Neural cell (in vitro differentiated cells): ENCODE data around the gene CLTB. TPM values are rescaled to one million over a fixed set of nuclear protein-coding genes. Genes with fewer than 3 reads are reported as not detected.

Experiments used
- H2AFZ ChIP-seq: fragments of 200-600, 300-800 bp; sonication (generic), shearing (Covaris generic); 2 replicates; pipeline ENCODE4 v1.6.0; 2014; ENCODE audit warnings: low read depth, mild to moderate bottlenecking, antibody characterized with exemption, low read length, moderate library complexity
- H3F3A ChIP-seq: fragments of 200-600 bp; shearing (Covaris generic); 2 replicates; pipeline ENCODE4 v1.6.1; 2016; ENCODE audit warnings: mild to moderate bottlenecking, moderate library complexity, mixed read lengths, antibody characterized with exemption, low read length; ENCODE audit not compliant: insufficient read depth, poor library complexity, severe bottlenecking
- H3K27ac ChIP-seq: fragments of 200-600, 300-800 bp; sonication (generic), shearing (Covaris generic); 2 replicates; pipeline ENCODE4 v1.5.1; 2014; ENCODE audit warnings: mild to moderate bottlenecking, low read length, moderate library complexity
- H3K27me3 ChIP-seq: fragments of 300-800, 200-600 bp; sonication (generic), shearing (Covaris generic); 2 replicates; pipeline ENCODE4 v1.6.0; 2014; ENCODE audit warnings: mild to moderate bottlenecking, low read depth, low read length, moderate library complexity; ENCODE audit not compliant: insufficient read depth
- H3K36me3 ChIP-seq: fragments of 300-800, 200-600 bp; sonication (generic), shearing (Covaris generic); 2 replicates; pipeline ENCODE4 v1.5.1; 2014; ENCODE audit warnings: mild to moderate bottlenecking, antibody characterized with exemption, low read length, moderate library complexity; ENCODE audit not compliant: insufficient read depth
- H3K4me2 ChIP-seq: fragments of 300-800, 200-600 bp; sonication (generic), shearing (Covaris generic); 2 replicates; pipeline ENCODE4 v1.6.0; 2014; ENCODE audit warnings: mild to moderate bottlenecking, low read length
- H3K4me3 ChIP-seq: fragments of 300-800, 200-600 bp; sonication (generic), shearing (Covaris generic); 2 replicates; pipeline ENCODE4 v1.5.1; 2014; ENCODE audit warnings: mild to moderate bottlenecking, low read length, moderate library complexity
- H3K79me2 ChIP-seq: fragments of 200-600 bp; shearing (Covaris generic); replicated peaks from 2 replicates; pipeline ENCODE4 v1.6.0; 2014; ENCODE audit warnings: mild to moderate bottlenecking, low read length, moderate library complexity; ENCODE audit not compliant: insufficient read depth
- H3K9ac ChIP-seq: fragments of 300-800, 200-600 bp; sonication (generic), shearing (Covaris generic); 2 replicates; pipeline ENCODE4 v1.6.1; 2016; ENCODE audit warnings: mild to moderate bottlenecking, low read length, mixed read lengths
- H3K9me2 ChIP-seq: fragments of 200-600 bp; shearing (Covaris generic); 2 replicates; pipeline ENCODE4 v1.6.1; 2016; ENCODE audit warnings: mild to moderate bottlenecking, low read length, mixed read lengths; ENCODE audit not compliant: insufficient read depth
- H3K9me3 ChIP-seq: fragments of 200-600, 300-800 bp; sonication (generic), shearing (Covaris generic); 2 replicates; pipeline ENCODE4 v1.6.1; 2016; ENCODE audit warnings: mild to moderate bottlenecking, mixed run types, low read length, moderate library complexity, mixed read lengths
- H4K20me1 ChIP-seq: fragments of 200-600 bp; shearing (Covaris generic); 2 replicates; pipeline ENCODE4 v1.6.1; 2016; ENCODE audit warnings: mild to moderate bottlenecking, mixed run types; ENCODE audit not compliant: insufficient read depth
- CTCF ChIP-seq: fragments of 450-650 bp; IDR thresholded peaks from 2 replicates; pipeline ENCODE4 v1.5.1; 2014; ENCODE audit warnings: antibody characterized with exemption, mild to moderate bottlenecking, moderate library complexity; ENCODE audit not compliant: poor library complexity, severe bottlenecking
- EP300 ChIP-seq: fragments of 450-650 bp; conservative IDR thresholded peaks from 2 replicates; pipeline ENCODE4 v1.6.1; 2014; ENCODE audit warnings: antibody characterized with exemption, mild to moderate bottlenecking, moderate library complexity; ENCODE audit not compliant: poor library complexity, severe bottlenecking
- EZH2 ChIP-seq: fragments of 200-600, 300-800 bp; shearing (Covaris generic), sonication (generic); IDR thresholded peaks from 2 replicates; pipeline ENCODE4 v1.6.1; 2014; ENCODE audit warnings: antibody characterized with exemption, low read length, borderline replicate concordance, mild to moderate bottlenecking; ENCODE audit not compliant: insufficient read depth, poor library complexity, severe bottlenecking
- MXI1 ChIP-seq: fragments of 450-650 bp; conservative IDR thresholded peaks from 2 replicates; pipeline ENCODE4 v1.6.1; 2014; ENCODE audit warnings: antibody characterized with exemption, mild to moderate bottlenecking; ENCODE audit not compliant: poor library complexity, severe bottlenecking
- POLR2AphosphoS5 ChIP-seq: IDR thresholded peaks from 2 replicates; pipeline ENCODE4 v1.6.1; 2012
- RAD21 ChIP-seq: fragments of 450-650 bp; conservative IDR thresholded peaks from 2 replicates; pipeline ENCODE4 v1.6.1; 2014; ENCODE audit warnings: antibody characterized with exemption, mild to moderate bottlenecking, moderate library complexity
- SMC3 ChIP-seq: fragments of 450-650 bp; conservative IDR thresholded peaks from 2 replicates; pipeline ENCODE4 v1.6.1; 2014; ENCODE audit warnings: antibody characterized with exemption, mild to moderate bottlenecking, moderate library complexity; ENCODE audit not compliant: poor library complexity
- TAF1 ChIP-seq: IDR thresholded peaks from 2 replicates; pipeline ENCODE4 v1.6.1; 2012; ENCODE audit warnings: low read depth
- polyA plus RNA-seq: library from polyadenylated mRNA; depleted of rRNA; stranded (reverse); fragments of >200 nt; gene quantifications from 2 replicates; pipeline ENCODE4 v1.2.3, GENCODE V29; 2014
- TF ChIP-seq, protein P1 (sequence below): IDR thresholded peaks from 2 replicates; pipeline ENCODE4 v1.6.1; 2012; ENCODE audit warnings: borderline replicate concordance

Gene CLTB
- polyA plus RNA-seq, 1 donor from 2014 or later: 239 TPM

- H3K9me3 ChIP-seq: no peaks in the 10 kb centered on the region
- no peaks in the 10 kb centered on the region for H3K36me3 ChIP-seq
- H3K27me3 ChIP-seq: no peaks in the 10 kb centered on the region
- no peak overlapping the region for H2AFZ ChIP-seq
- no peak overlapping the region for H3K4me3 ChIP-seq
- TF ChIP-seq EZH2: no peak
- TF ChIP-seq SMC3: no peak
- no peak for TF ChIP-seq EP300
- no peak for TF ChIP-seq CTCF
- TF ChIP-seq POLR2AphosphoS5: no peak
- no peak for TF ChIP-seq MXI1
- TF ChIP-seq, protein P1, sequence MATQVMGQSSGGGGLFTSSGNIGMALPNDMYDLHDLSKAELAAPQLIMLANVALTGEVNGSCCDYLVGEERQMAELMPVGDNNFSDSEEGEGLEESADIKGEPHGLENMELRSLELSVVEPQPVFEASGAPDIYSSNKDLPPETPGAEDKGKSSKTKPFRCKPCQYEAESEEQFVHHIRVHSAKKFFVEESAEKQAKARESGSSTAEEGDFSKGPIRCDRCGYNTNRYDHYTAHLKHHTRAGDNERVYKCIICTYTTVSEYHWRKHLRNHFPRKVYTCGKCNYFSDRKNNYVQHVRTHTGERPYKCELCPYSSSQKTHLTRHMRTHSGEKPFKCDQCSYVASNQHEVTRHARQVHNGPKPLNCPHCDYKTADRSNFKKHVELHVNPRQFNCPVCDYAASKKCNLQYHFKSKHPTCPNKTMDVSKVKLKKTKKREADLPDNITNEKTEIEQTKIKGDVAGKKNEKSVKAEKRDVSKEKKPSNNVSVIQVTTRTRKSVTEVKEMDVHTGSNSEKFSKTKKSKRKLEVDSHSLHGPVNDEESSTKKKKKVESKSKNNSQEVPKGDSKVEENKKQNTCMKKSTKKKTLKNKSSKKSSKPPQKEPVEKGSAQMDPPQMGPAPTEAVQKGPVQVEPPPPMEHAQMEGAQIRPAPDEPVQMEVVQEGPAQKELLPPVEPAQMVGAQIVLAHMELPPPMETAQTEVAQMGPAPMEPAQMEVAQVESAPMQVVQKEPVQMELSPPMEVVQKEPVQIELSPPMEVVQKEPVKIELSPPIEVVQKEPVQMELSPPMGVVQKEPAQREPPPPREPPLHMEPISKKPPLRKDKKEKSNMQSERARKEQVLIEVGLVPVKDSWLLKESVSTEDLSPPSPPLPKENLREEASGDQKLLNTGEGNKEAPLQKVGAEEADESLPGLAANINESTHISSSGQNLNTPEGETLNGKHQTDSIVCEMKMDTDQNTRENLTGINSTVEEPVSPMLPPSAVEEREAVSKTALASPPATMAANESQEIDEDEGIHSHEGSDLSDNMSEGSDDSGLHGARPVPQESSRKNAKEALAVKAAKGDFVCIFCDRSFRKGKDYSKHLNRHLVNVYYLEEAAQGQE: no peak
- no peak for TF ChIP-seq TAF1
- no peak for TF ChIP-seq RAD21
- H4K20me1 ChIP-seq: no peaks in the 10 kb centered on the region
- H3K79me2 ChIP-seq: peaks cover 10% of the 10 kb centered on the region
- no peak overlapping the region for H3K27ac ChIP-seq
- no peak overlapping the region for H3K9ac ChIP-seq
- no peak overlapping the region for H3K4me2 ChIP-seq
- H3K9me2 ChIP-seq: no peaks in the 10 kb centered on the region
- no peaks in the 10 kb centered on the region for H3F3A ChIP-seq
These were observed 31.3 kb downstream of the CLTB start for GRCh38 chr5:176384991-176385390.

- Histone ChIP-seq H3K9ac (no peak overlapping the region), H3K9me2 (no peaks in the 10 kb centered on the region), H3K4me2 (no peak overlapping the region), H3F3A (no peaks in the 10 kb centered on the region), H2AFZ (no peak overlapping the region), H3K36me3 (no peaks in the 10 kb centered on the region), H4K20me1 (no peaks in the 10 kb centered on the region), H3K4me3 (no peak overlapping the region), H3K9me3 (no peaks in the 10 kb centered on the region), H3K79me2 (peaks cover 10% of the 10 kb centered on the region), H3K27ac (no peak overlapping the region), H3K27me3 (no peaks in the 10 kb centered on the region)
- TF ChIP-seq EP300 (no peak), POLR2AphosphoS5 (no peak), MXI1 (no peak), TAF1 (no peak), RAD21 (no peak), EZH2 (no peak), SMC3 (no peak)
- TF ChIP-seq, protein P1: no peak
These were observed 31.9 kb downstream of the CLTB start for GRCh38 chr5:176384366-176384930.
